Measurements from ENCODE around the gene GATAD2A.

GATAD2A gene

GRCh38 chr19:19534556-19535265 is 129.2 kb downstream of the GATAD2A start:
- no peak for DNase-seq

GRCh38 chr19:19535311-19536191 is 130.1 kb downstream of the GATAD2A start:
- no peak for DNase-seq

GRCh38 chr19:19537075-19538048 is 131.9 kb downstream of the GATAD2A start:
- DNase-seq, result no peak

- DNase-seq, result no peak
These were observed 132.7 kb downstream of the GATAD2A start, which contains the start of gene CILP2 for GRCh38 chr19:19538061-19538784. Gene CILP2 (plus strand): TSS chr19:19538265. CDS start chr19:19538350, 85 bp downstream.

- DNase-seq, result no peak
These were observed 133.3 kb downstream of the GATAD2A start for GRCh38 chr19:19538785-19539166.

- DNase-seq, result no peak
These were observed 134.2 kb downstream of the GATAD2A start for GRCh38 chr19:19539698-19540063.

GRCh38 chr19:19540064-19540714 is 134.7 kb downstream of the GATAD2A start:
- DNase-seq, result no peak

GRCh38 chr19:19540715-19541515 is 135.4 kb downstream of the GATAD2A start:
- no peak for DNase-seq

GRCh38 chr19:19541616-19542015 is 136.1 kb downstream of the GATAD2A start:
- DNase-seq, result no peak

- no peak for DNase-seq
These were observed 137.0 kb downstream of the GATAD2A start for GRCh38 chr19:19542507-19542906.

GRCh38 chr19:19543101-19543500 is 137.6 kb downstream of the GATAD2A start:
- no peak for DNase-seq

GRCh38 chr19:19543640-19544039 is 138.2 kb downstream of the GATAD2A start:
- DNase-seq, result no peak

- no peak for DNase-seq
These were observed 138.9 kb downstream of the GATAD2A start for GRCh38 chr19:19544257-19544953.

GRCh38 chr19:19544954-19545591 is 139.6 kb downstream of the GATAD2A start:
- DNase-seq, result no peak

GRCh38 chr19:19545707-19546106 is 140.2 kb downstream of the GATAD2A start:
- no peak for DNase-seq

- no peak for DNase-seq
These were observed 141.3 kb downstream of the GATAD2A start for GRCh38 chr19:19546751-19547162.

- no peak for DNase-seq
These were observed 142.3 kb downstream of the GATAD2A start for GRCh38 chr19:19547674-19548336.

GRCh38 chr19:19548915-19549759 is 143.7 kb downstream of the GATAD2A start:
- DNase-seq, result no peak

Measured in GOT3 (cell line).